HL-60/S4 treated with phorbol 12-myristate 13-acetate at 8.2 ng/mL for 4 days and 3 days (cell line): ENCODE results near the gene RBM20.

Source experiments
- in situ Hi-C: fragments of 300-500 bp; cut with MboI; formaldehyde crosslinking; loops from 2 replicates; pipeline ENCODE4 v1.15.0; 2022; ENCODE audit warnings: low sequenced_read_pairs

The RBM20 gene

GRCh38 chr10:110845192-110845755 lies 201.1 kb downstream of the RBM20 start:
- in situ Hi-C loops, result no loop called here

GRCh38 chr10:110845756-110846620 lies 201.9 kb downstream of the RBM20 start:
- in situ Hi-C loops, result no loop called here

DNA sequence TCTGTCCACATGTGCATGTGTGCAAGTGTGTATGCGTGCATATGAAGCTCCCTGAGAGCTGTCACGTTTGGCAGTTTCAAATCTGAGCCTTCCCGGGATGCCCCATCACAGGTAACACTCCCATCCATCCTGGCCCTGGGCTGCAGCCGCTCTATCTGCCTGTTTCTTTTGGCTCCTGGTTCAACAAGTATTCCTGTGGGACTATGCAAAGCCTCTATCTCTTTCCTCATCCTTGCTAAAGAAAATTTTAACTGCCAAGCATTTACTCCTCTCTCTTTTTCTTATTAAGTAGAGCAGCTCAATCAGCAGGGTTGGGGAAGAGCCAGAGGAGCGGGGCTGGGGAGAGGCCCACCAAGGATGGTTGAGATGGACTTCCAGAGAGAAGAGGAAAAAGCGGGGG lies 203.2 kb downstream of the RBM20 start:
- in situ Hi-C loops, result no loop called here

GRCh38 chr10:110848106-110848505 lies 204.0 kb downstream of the RBM20 start:
- in situ Hi-C loops, result no loop called here

DNA sequence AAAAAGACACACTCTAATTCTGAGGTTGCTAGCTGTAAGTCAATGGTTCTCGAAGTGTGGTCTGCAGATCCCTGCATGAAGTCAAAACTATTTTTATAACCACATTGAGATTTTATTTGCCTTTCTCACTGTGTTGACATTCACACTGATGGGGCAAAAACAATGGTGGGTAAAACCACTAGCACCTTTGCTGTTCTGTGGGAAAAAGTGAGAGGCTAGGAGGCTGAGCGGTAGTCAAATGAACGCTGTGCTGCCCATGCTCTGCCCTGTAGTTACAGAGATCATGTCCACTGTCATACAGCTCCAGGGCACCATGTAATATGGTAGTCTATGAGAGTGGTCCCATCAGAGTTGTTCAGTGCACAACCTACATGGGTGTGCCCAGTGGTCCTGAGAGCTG lies 206.0 kb downstream of the RBM20 start:
- in situ Hi-C loops, result no loop called here

DNA sequence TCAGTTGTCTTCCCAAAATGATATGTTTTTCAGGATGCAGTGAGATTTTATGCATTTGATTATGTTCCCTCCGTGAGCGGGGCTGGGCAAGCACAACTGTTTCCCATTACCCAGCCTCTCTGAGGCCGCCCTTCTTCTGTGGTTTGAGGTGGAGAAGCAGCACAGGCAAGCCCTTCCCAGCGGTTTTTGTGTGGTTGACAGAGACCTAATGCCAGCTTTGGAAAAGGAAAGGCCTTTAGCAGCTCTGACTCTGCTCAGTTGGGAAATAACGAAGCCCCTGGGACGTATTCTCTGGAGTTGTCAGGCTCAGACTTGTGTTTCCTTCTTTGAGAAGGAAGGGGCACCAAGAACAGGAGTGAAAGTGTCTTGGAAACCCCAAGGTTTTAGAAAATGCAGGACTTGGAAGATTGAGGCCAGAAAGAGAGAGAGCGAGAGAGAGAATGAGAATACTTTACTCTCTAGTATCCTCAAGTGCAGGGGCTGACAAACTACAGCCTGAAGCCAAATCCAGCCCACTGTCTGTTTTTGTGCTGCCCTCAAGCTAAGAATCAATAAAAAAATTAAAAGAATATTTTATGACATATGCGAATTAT lies 207.0 kb downstream of the RBM20 start:
- in situ Hi-C loops, result no loop called here

DNA sequence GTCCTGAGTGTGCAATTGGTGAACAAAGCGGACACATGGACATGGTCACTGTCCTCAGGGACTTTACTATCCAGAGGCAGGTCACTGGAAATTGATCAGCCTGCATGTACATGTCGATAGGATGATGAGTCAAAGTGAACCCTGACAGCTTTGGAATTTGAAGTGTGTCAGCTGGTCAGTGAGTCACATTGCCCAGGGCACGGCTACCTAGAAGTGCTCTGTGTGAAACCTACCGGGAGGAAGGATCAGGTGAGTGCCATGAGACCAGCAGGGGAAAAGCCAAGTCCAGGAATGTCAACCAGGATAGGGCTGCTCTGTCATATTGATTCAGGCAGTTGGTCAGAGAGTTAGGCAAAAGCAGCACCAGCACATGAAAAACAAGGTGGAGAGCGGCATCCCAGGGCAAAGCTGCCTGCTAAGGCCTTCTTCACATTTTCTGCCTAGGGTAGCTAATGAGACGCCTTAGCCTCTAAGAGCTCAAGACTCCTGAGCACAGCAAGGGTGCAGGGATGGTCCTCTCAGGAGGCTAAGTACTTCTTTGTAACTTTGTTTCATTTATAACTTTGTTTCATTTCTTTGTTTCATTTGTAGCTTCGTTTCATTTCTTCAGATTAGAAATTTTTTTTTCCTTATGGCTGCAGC lies 208.2 kb downstream of the RBM20 start:
- in situ Hi-C loops, result no loop called here

- in situ Hi-C loops, result no loop called here
These were observed 208.8 kb downstream of the RBM20 start for GRCh38 chr10:110852947-110853346.

DNA sequence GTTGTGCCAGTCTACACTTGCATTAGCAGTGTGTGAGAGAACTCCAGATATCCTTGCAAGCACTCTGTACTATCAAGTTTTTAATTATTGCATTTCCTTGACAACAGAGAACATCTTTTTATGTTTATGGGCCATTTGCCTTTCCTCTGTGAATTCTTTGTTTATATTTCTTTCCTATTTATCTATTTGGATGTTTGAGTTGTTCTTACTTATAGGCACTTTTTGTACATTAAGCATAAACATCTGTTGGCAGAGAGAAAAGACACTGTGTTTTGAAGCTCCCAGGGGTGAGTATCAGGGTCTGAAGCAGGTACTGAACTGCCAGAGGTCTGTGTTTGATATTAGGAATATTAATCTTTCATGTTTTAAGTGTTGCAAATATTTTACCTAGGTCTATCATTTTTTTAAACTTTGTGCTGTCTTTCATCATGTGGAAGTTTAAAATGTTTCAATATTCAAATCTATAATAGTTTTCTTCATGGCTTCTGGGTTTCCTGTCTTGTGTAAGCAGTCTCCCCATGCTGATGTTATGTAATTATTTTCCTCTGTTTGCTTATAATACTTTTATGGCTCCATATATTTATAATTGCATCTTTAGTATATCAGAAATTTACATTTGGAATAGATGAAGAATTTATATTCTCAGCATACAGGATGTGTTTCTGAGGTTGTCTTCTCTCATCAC lies 209.9 kb downstream of the RBM20 start:
- in situ Hi-C loops, result no loop called here

- in situ Hi-C loops, result no loop called here
These were observed 213.4 kb downstream of the RBM20 start for GRCh38 chr10:110857265-110858171.

DNA sequence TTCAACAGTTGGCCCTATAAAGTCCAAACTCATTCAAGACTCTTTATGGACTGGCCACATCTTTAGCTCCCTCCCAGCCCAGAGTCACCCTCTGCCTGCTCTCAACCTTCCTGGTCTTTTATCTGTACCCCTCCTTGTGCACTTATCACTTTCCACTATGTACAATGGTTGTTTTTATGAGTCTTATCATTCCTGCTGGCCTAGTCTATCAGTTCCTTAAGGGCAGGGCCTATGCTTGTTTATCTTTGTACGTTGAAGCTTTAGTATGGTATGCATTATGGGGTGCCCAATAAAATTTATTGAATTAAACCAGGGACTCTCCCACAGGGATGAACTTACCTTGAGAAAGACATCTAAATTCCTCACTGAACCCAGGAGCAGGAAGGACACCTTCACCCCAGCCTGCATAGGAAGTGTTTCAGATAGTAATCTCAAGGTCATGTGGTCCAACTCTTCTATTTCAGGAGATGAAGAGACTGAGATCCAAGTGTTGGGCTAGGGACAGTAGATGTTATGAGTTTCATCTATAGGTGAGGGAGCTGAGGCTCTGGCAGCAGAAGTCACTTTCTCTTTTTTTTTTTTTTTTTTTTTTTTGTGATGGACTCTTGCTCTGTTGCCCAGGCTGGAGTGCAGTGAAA lies 214.3 kb downstream of the RBM20 start:
- in situ Hi-C loops, result no loop called here

- in situ Hi-C loops, result no loop called here
These were observed 215.3 kb downstream of the RBM20 start for GRCh38 chr10:110859206-110859972.

DNA sequence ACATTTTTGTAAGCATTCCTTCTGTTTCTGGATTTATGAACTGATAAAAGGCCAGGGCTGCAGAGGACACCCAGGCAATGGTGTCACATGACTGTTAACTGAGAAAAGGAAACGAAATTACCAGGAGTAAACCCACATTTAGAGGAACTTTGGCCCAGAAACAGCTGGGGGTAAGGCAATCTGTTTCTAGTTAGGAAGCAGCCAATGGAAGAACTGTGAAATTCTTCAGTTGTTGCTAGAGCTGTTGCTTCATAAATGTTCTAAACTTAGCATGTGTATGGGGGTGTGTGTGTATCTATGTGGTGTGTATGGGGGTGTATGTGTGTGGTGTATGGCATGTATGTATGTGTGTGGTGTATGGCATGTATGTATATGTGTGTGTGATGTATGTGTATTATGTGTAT lies 215.8 kb downstream of the RBM20 start:
- in situ Hi-C loops, result no loop called here

DNA sequence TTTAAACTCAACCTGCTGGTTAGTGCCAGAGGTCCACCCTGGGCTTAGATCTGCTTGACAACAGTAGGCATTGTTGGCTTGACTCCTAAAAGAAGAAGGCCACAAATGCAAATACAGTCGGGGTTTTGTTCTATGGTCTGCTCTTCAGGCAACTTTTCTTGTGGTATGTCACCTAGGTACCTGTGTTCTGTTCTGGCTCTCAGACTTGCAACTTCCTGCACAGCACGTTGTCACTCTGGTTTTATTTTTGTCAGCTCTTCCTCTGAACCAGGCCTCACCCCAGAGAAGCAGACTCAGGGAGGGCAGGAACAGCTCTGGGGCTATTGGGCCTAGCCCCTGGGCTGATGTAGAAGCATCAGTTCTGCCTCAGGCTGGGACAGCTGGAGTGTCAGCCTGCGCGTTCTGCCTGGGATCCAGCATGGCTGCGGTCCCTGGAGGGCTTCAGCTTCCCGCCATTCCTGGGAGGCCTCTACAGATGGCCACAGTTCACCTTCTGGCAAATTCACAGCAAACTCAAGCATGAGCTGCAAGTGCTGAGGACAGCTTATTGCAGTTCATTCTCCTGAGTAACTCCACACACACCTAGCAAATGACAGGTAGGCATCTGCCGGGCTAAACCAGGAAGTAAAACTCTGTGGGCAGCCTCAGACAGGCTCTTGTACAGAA lies 216.6 kb downstream of the RBM20 start:
- in situ Hi-C loops, result no loop called here

- in situ Hi-C loops, result no loop called here
These were observed 217.3 kb downstream of the RBM20 start for GRCh38 chr10:110861476-110861875.

- in situ Hi-C loops, result no loop called here
These were observed 218.0 kb downstream of the RBM20 start for GRCh38 chr10:110861930-110862649.

DNA sequence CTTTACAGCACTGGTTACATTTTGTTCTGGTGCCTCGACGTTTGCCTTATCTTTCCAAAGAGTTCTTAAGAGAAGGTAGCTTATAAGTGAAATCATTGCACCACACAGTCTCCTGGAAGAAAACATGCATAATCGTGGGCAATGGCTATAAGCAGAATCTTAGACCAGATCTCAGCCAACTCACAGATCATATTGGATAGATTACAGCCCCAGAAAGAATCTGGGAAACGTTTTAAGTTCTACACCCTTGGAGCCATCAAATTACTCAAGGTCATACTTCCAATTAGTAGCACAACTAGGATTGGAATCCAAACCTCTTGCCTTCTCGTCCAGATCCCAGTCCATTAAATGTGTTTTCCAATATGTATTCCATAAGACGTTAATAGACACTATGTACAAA lies 218.8 kb downstream of the RBM20 start:
- in situ Hi-C loops, result no loop called here

DNA sequence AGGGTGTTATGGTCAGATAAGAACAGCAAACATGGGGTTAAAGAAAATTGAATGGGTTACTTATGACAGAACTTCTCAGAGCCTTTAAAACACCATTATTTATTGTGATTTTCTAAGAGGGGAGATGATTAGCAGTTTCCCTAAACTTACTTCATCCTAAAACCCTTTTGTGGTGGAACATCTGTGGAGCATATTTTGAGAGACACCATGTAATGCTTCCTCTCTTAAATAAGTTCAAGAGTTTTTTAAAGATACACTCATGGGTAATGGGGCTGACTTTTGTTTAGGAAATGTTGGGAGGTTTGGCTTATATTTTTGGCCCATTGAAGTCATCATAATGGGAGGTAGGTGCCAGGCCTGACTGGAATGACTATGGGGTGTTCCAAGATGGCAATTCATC lies 219.2 kb downstream of the RBM20 start:
- in situ Hi-C loops, result no loop called here
